Measurements from ENCODE around the gene FAM20C. TPM values are rescaled to one million over a fixed set of nuclear protein-coding genes. Genes with fewer than 3 reads are reported as not detected.
A peak's percentile ranks its signal among the peaks of the same experiment; 100 is the strongest.

Gene FAM20C
- total and polyA plus RNA-seq, 2 donors (not counting 3 experiments of a cell fraction or from before 2014, with no cell fraction given), result 14.2 to 34.5 TPM

GRCh38 chr7:192701-193480, 520 bp downstream of the FAM20C start:
- H2AFZ ChIP-seq (ENCODE audit: low read depth, low read length), result peak overlapping the region; percentile 67
- DNase-seq (ENCODE audit: low read depth, low spot score), result no peak
- H3K79me2 ChIP-seq (ENCODE audit: control insufficient read depth, insufficient read depth, low read length), result peaks cover 35% of the 10 kb centered on the region
- dilution Hi-C loops (cut with MboI; ENCODE audit: extremely low pct_ligation_motif_present, low sequenced_read_pairs), result no loop called here
- H3K36me3 ChIP-seq (ENCODE audit: control insufficient read depth in 2 of 2, extremely low read depth in 1 of 2, insufficient read depth in 2 of 2, low read length in 2 of 2), result peaks cover 3 to 18% of the 10 kb centered on the region in 2 experiments
- TSS peak; percentile 5 for BruUV-seq (replicated peaks)
- POLR2A ChIA-PET, result no interaction called here
- peak overlapping the region; percentile 87 for H3K4me2 ChIP-seq (ENCODE audit: insufficient read depth, low read length)
- H4K20me1 ChIP-seq (replicated peaks; ENCODE audit: control insufficient read depth, extremely low read depth, insufficient read depth, low read length), result no peaks in the 10 kb centered on the region
- peak overlapping the region; percentile 20 for H3K9ac ChIP-seq (replicated peaks; ENCODE audit: extremely low read depth, insufficient read depth, low read length)
- intact Hi-C loops (cut with micrococcal nuclease), result loop anchor here (2.0 kb wide), 1 partner anchor 44 kb away; no protein-coding TSS in a partner anchor
- no peaks in the 10 kb centered on the region for H3K9me3 ChIP-seq (replicated peaks; ENCODE audit: control insufficient read depth, insufficient read depth, low read length)
- H3K4me1 ChIP-seq (ENCODE audit: control insufficient read depth, extremely low read depth, insufficient read depth, low read length), result peaks cover 15% of the 10 kb centered on the region
- no peaks in the 10 kb centered on the region for H3K9me1 ChIP-seq (replicated peaks; ENCODE audit: control insufficient read depth, extremely low read depth, insufficient read depth, low read length)
- peak overlapping the region; percentile 61 to 94 (median 80) for H3K4me3 ChIP-seq (replicated peaks in 1 of 3; ENCODE audit: insufficient read depth in 1 of 3, low read depth in 1 of 3, low read length in 3 of 3)
- no peak for TF ChIP-seq MAX (IDR thresholded peaks at IDR 0.05; ENCODE audit: insufficient read depth, insufficient read length)
- TF ChIP-seq MYC (IDR thresholded peaks at IDR 0.05; ENCODE audit: low read depth, low read length), result no peak
- no peak for TF ChIP-seq GATA2 (IDR thresholded peaks at IDR 0.05; ENCODE audit: insufficient read depth, insufficient read length, low read depth, low read length)
- TF ChIP-seq POLR2A (IDR thresholded peaks at IDR 0.05; ENCODE audit: low read depth, low read length), result no peak
- TF ChIP-seq EZH2 (IDR thresholded peaks at IDR 0.05; ENCODE audit: borderline replicate concordance, low read depth, low read length, severe bottlenecking), result no peak
- no peak for TF ChIP-seq POLR2AphosphoS5 (IDR thresholded peaks at IDR 0.05; ENCODE audit: insufficient read depth, low read depth, low read length)
- TF ChIP-seq, protein P1, sequence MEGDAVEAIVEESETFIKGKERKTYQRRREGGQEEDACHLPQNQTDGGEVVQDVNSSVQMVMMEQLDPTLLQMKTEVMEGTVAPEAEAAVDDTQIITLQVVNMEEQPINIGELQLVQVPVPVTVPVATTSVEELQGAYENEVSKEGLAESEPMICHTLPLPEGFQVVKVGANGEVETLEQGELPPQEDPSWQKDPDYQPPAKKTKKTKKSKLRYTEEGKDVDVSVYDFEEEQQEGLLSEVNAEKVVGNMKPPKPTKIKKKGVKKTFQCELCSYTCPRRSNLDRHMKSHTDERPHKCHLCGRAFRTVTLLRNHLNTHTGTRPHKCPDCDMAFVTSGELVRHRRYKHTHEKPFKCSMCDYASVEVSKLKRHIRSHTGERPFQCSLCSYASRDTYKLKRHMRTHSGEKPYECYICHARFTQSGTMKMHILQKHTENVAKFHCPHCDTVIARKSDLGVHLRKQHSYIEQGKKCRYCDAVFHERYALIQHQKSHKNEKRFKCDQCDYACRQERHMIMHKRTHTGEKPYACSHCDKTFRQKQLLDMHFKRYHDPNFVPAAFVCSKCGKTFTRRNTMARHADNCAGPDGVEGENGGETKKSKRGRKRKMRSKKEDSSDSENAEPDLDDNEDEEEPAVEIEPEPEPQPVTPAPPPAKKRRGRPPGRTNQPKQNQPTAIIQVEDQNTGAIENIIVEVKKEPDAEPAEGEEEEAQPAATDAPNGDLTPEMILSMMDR (IDR thresholded peaks at IDR 0.05; ENCODE audit: extremely low read depth in 1 of 2, insufficient read depth in 1 of 2, low read depth in 1 of 2, low read length in 2 of 2), result no peak
- no peak for TF ChIP-seq FOS (IDR thresholded peaks at IDR 0.05; ENCODE audit: borderline replicate concordance, insufficient read depth, low read length)
- no peak for TF ChIP-seq JUN (IDR thresholded peaks at IDR 0.05; ENCODE audit: borderline replicate concordance, insufficient read depth, insufficient read length, low read depth)
- no peak overlapping the region for H3K27ac ChIP-seq (ENCODE audit: insufficient read depth, low read depth, low read length)
- FAIRE-seq, result no peak
- CTCF ChIA-PET, result interaction anchor here (1.1 to 3.7 kb wide), 7 partner anchors 11 to 134 kb away, joined by 3 to 20 read pairs (median 4); no protein-coding TSS in a partner anchor
- no peaks in the 10 kb centered on the region for H3K27me3 ChIP-seq (ENCODE audit: control insufficient read depth in 2 of 2, insufficient read depth in 2 of 2, low read length in 2 of 2)
